H1 (cell line): ENCODE measurements around the gene TBC1D22A.

Experiments used
- ASH2L ChIP-seq: fragments of 200-600, 300-600 bp; sonication (generic); IDR thresholded peaks from one replicate; pipeline ENCODE4 v1.7.1; 2017; ENCODE audit warnings: low read length
- CEBPB ChIP-seq: IDR thresholded peaks from 2 replicates; pipeline ENCODE4 v1.6.1; 2012; ENCODE audit warnings: low read depth, low read length
- CHD2 ChIP-seq: IDR thresholded peaks from 2 replicates; pipeline ENCODE4 v1.6.1; 2012; ENCODE audit warnings: low read length, improper control_type of control experiment
- EP300 ChIP-seq, 2 experiments: IDR thresholded peaks; 1 replicate in 1 of 2; 2 replicates in 1 of 2; pipeline ENCODE4 v1.6.1; 2011 to 2012; ENCODE audit warnings: low read depth in 2 of 2, low read length in 2 of 2, mild to moderate bottlenecking in 2 of 2, borderline replicate concordance in 1 of 2, inconsistent platforms in 1 of 2, moderate library complexity in 1 of 2
- EZH2 ChIP-seq: fragments of 200-600 bp; sonication (generic); IDR thresholded peaks from 2 replicates; pipeline ENCODE4 v1.7.1; 2012; ENCODE audit warnings: low read depth, mild to moderate bottlenecking, moderate library complexity, low read length, inconsistent platforms; ENCODE audit not compliant: severe bottlenecking
- FOSL1 ChIP-seq: IDR thresholded peaks from 2 replicates; pipeline ENCODE4 v1.6.1; 2011; ENCODE audit warnings: mild to moderate bottlenecking, low read depth, low read length, moderate library complexity; ENCODE audit not compliant: insufficient read depth
- HDAC2 ChIP-seq, 2 experiments: fragments of 300-600 bp in 1 of 2; sonication (generic) in 1 of 2; IDR thresholded peaks; 2 replicates each; pipeline ENCODE4 v1.6.1; 2011 to 2012; ENCODE audit warnings: low read depth in 2 of 2, low read length in 2 of 2, mild to moderate bottlenecking in 2 of 2, moderate library complexity in 2 of 2, borderline replicate concordance in 1 of 2, inconsistent platforms in 1 of 2
- POLR2AphosphoS5 ChIP-seq: IDR thresholded peaks from 2 replicates; pipeline ENCODE4 v1.6.1; 2011; ENCODE audit warnings: low read depth, low read length
- RNF2 ChIP-seq: fragments of 200-900, 300-1000 bp; sonication (generic); IDR thresholded peaks from 2 replicates; pipeline ENCODE4 v1.7.1; 2016; ENCODE audit warnings: borderline replicate concordance, low read depth, mild to moderate bottlenecking, antibody characterized with exemption, low read length; ENCODE audit not compliant: poor library complexity, severe bottlenecking; ENCODE audit errors: missing control alignments
- SRF ChIP-seq: IDR thresholded peaks from 2 replicates; pipeline ENCODE4 v1.6.1; 2011; ENCODE audit warnings: mild to moderate bottlenecking, low read depth, low read length, moderate library complexity
- TCF12 ChIP-seq: IDR thresholded peaks from 2 replicates; pipeline ENCODE4 v1.6.1; 2011; ENCODE audit warnings: low read depth, mild to moderate bottlenecking, low read length
- YY1 ChIP-seq: IDR thresholded peaks from 2 replicates; pipeline ENCODE4 v1.6.1; 2011; ENCODE audit warnings: low read depth, mild to moderate bottlenecking, low read length
- TF ChIP-seq, protein P1 (sequence below), 3 experiments: IDR thresholded peaks; 1 replicate in 2 of 3; 2 replicates in 1 of 3; pipeline versions ENCODE4 v1.5.1 to v1.6.1; 2011; ENCODE audit warnings: low read length in 3 of 3, mild to moderate bottlenecking in 3 of 3, inconsistent platforms in 2 of 3, low read depth in 1 of 3, moderate library complexity in 1 of 3; ENCODE audit not compliant: insufficient read depth in 1 of 3; ENCODE audit errors: control extremely low read depth in 1 of 3
- TF ChIP-seq, protein P2 (sequence below): IDR thresholded peaks from 2 replicates; pipeline ENCODE4 v1.6.1; 2011; ENCODE audit warnings: low read depth, mild to moderate bottlenecking, low read length; ENCODE audit not compliant: insufficient read depth

DNA sequence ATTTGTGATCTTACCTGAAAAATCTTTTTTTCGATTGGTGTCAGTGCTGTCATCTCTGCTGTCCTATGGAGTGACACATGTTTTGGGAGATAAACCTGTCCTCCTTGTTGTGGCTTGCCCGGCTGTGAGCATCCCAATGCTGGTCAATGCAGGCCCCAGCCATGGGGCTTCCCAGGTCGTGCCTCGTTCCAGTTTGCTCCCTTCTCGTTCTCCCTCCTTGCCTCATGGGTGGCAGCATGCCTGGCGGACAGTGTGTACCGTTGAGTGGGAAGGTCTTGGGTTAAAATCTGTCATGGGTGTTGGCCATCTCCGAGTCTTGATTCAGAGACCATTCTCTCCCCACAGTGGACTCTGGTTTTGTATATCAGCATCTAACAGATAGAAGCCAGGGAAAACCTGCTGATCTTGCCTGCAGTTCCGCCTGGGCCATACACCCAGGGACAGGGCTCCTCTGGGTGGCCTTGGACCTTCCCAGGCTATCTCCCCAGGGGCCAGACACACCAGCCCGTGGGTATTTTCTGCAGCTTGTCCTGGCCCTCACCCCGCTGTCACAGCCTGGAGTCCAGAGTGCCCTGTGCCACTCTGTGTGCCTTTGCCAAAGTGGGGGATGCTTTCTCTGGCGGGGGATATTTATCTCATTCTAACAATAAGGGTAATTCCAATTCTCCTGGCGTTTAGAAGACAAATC, 208.1 kb downstream of the TBC1D22A start:
- TF ChIP-seq, protein P1, sequence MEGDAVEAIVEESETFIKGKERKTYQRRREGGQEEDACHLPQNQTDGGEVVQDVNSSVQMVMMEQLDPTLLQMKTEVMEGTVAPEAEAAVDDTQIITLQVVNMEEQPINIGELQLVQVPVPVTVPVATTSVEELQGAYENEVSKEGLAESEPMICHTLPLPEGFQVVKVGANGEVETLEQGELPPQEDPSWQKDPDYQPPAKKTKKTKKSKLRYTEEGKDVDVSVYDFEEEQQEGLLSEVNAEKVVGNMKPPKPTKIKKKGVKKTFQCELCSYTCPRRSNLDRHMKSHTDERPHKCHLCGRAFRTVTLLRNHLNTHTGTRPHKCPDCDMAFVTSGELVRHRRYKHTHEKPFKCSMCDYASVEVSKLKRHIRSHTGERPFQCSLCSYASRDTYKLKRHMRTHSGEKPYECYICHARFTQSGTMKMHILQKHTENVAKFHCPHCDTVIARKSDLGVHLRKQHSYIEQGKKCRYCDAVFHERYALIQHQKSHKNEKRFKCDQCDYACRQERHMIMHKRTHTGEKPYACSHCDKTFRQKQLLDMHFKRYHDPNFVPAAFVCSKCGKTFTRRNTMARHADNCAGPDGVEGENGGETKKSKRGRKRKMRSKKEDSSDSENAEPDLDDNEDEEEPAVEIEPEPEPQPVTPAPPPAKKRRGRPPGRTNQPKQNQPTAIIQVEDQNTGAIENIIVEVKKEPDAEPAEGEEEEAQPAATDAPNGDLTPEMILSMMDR (IDR thresholded peaks at IDR 0.05; ENCODE audit: control extremely low read depth in 1 of 3, insufficient read depth in 1 of 3, low read depth in 1 of 3, low read length in 3 of 3): no peak
- TF ChIP-seq, protein P2, sequence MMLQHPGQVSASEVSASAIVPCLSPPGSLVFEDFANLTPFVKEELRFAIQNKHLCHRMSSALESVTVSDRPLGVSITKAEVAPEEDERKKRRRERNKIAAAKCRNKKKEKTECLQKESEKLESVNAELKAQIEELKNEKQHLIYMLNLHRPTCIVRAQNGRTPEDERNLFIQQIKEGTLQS: no peak
- no peak for TF ChIP-seq SRF
- TF ChIP-seq EZH2: no peak
- TF ChIP-seq EP300 (IDR thresholded peaks at IDR 0.05; ENCODE audit: borderline replicate concordance in 1 of 2, low read depth in 2 of 2, low read length in 2 of 2): no peak
- TF ChIP-seq POLR2AphosphoS5: no peak
- TF ChIP-seq RNF2: no peak
- TF ChIP-seq TCF12: no peak
- TF ChIP-seq ASH2L: no peak
- TF ChIP-seq YY1: no peak
- no peak for TF ChIP-seq FOSL1
- no peak for TF ChIP-seq CEBPB
- no peak for TF ChIP-seq HDAC2 (IDR thresholded peaks at IDR 0.05; ENCODE audit: borderline replicate concordance in 1 of 2, low read depth in 2 of 2, low read length in 2 of 2)
- TF ChIP-seq CHD2: no peak
